BE2C (cell line): ENCODE measurements around the gene MTHFS.

ENCODE experiments used
- DNase-seq: peaks from one replicate; pipeline ENCODE4 v3.0.0-alpha.2; 2020
- H3K27me3 ChIP-seq: fragments of 250-450 bp; sonication (Bioruptor Pico); 2 replicates; pipeline ENCODE4 v1.5.1; 2020; ENCODE audit warnings: mild to moderate bottlenecking
- H3K36me3 ChIP-seq: fragments of 250-450 bp; sonication (Bioruptor Pico); 2 replicates; pipeline ENCODE4 v1.5.1; 2020; ENCODE audit warnings: mild to moderate bottlenecking
- H3K4me1 ChIP-seq: fragments of 250-450 bp; sonication (Bioruptor Pico); 2 replicates; pipeline ENCODE4 v1.5.1; 2020
- H3K4me3 ChIP-seq: 2 replicates; pipeline ENCODE4 v1.5.1; 2011; ENCODE audit warnings: low read depth, low read length
- H3K9me3 ChIP-seq: fragments of 250-450 bp; sonication (Bioruptor Pico); 2 replicates; pipeline ENCODE4 v1.5.1; 2020
- CTCF ChIP-seq: IDR thresholded peaks from 2 replicates; pipeline ENCODE4 v1.5.1; 2012; ENCODE audit warnings: mild to moderate bottlenecking, low read depth, low read length

MTHFS gene

DNA sequence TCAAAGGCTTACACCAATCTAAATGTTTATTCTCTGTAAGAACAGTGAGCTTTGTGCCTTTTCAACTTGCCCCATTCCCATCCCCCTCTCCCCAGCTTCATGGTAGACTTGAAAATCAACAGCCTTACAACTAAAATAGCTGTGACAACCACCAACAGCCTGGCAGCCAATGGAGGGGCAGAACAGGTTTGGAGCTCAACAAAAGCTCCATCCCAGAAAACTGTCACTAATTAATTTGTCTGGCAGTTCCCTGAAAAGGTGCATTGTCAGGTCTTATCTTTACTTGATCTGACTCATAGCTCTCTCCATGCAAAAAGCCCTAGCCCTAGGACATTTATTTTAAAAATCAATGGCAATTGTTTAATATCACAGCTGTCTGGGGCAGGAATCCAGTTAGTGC, 22.6 kb downstream of the MTHFS start:
- Histone ChIP-seq H3K9me3 (no peaks in the 10 kb centered on the region), H3K4me3 (peak overlapping the region; percentile 34), H3K4me1 (peaks cover 6% of the 10 kb centered on the region; the same call in 1 of the 2 replicates), H3K27me3 (no peaks in the 10 kb centered on the region), H3K36me3 (no peaks in the 10 kb centered on the region; the same call in 1 of the 2 replicates)
- TF ChIP-seq CTCF, result no peak
- no peak for DNase-seq

DNA sequence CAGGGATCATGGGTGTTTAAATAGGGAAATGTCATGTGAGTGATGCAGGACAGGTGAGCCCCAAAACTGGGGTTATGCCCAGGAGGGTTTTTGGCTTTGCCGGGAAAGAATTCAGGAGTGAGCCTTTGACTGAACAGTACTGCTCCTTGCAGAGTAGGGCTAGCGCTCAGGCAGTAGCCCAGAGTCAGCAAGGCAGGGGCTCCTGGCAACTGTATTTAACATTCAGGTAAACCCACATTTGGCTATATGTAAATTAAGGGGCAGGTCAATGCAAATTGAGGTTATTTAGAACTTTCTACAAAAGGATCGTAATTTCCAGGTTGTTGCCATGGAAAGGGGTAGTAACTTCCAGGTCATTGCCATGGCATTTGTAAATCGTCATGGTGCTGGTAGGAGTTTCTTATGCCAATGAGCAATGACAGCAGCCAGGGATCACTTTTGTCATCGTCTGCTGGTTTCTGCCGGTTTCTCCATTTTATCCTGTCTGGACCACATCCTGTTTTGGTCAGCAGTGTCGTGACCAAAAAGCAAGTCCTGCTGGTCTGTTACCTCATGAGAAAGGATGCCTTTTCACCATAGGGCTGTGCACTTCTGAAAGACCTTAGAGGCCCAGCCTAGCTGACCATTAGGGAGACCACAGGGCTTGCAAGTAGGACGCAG, 24.3 kb downstream of the MTHFS start:
- Histone ChIP-seq H3K4me3 (no peak overlapping the region), H3K36me3 (no peaks in the 10 kb centered on the region; the same call in 1 of the 2 replicates), H3K27me3 (no peaks in the 10 kb centered on the region), H3K4me1 (peaks cover 6% of the 10 kb centered on the region; the same call in 1 of the 2 replicates), H3K9me3 (no peaks in the 10 kb centered on the region)
- no peak for DNase-seq
- no peak for TF ChIP-seq CTCF

GRCh38 chr15:79868554-79868953, 28.3 kb downstream of the MTHFS start:
- no peak overlapping the region for H3K4me3 ChIP-seq
- no peaks in the 10 kb centered on the region; the same call in 1 of the 2 replicates for H3K4me1 ChIP-seq
- H3K36me3 ChIP-seq, result no peaks in the 10 kb centered on the region; the same call in 1 of the 2 replicates
- DNase-seq, result no peak
- TF ChIP-seq CTCF, result no peak
- H3K9me3 ChIP-seq, result no peaks in the 10 kb centered on the region
- H3K27me3 ChIP-seq, result no peaks in the 10 kb centered on the region

DNA sequence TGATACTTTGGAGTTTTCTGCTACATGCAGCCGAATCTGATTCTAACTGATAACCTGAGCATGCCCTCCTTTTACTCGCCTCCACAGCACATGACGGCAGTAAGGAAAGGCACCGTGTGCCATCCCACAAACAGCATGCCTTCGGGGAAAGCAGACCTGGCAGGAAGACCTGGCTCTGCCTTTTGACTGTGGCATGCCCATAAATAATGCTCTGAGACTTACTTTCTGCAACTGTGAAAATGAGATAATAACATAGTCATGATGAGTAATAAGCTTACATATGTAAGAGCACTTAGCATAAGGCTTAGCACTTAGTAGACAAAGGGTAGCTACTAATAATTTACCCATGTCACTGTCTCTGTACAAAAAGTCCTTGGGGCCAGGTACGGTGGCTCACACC, 32.9 kb downstream of the MTHFS start:
- no peaks in the 10 kb centered on the region for H3K4me1 ChIP-seq
- no peak overlapping the region for H3K4me3 ChIP-seq
- H3K9me3 ChIP-seq, result no peaks in the 10 kb centered on the region
- H3K27me3 ChIP-seq, result no peaks in the 10 kb centered on the region
- no peak for DNase-seq
- no peak for TF ChIP-seq CTCF
- H3K36me3 ChIP-seq, result no peaks in the 10 kb centered on the region

- DNase-seq, result no peak
- no peak overlapping the region for H3K4me3 ChIP-seq
- H3K4me1 ChIP-seq, result no peaks in the 10 kb centered on the region
- H3K9me3 ChIP-seq, result no peaks in the 10 kb centered on the region
- no peak for TF ChIP-seq CTCF
- no peaks in the 10 kb centered on the region for H3K36me3 ChIP-seq
- H3K27me3 ChIP-seq, result no peaks in the 10 kb centered on the region
Measured at GRCh38 chr15:79862191-79862590, 34.6 kb downstream of the MTHFS start.

DNA sequence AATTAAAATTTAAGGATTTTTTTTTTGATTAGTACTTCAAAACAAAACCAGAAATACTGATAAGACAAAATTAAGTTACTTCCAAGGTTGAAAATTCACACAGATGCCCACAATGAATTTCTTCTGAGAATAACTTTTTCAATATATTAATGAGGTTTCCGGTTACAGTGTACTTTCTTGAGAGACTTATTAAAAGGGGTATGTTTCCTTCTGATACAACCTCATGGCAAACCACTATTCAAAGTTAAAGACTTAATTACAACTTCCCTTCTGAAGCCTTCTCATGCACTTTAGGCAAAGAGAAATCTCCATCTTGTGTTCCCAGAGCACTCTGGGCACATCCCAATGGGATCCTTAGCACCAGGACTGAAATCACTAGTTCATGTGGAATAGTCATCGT, 36.2 kb downstream of the MTHFS start:
- no peak for TF ChIP-seq CTCF
- H3K4me1 ChIP-seq, result no peaks in the 10 kb centered on the region
- DNase-seq, result no peak
- H3K36me3 ChIP-seq, result no peaks in the 10 kb centered on the region
- no peak overlapping the region for H3K4me3 ChIP-seq
- no peaks in the 10 kb centered on the region for H3K27me3 ChIP-seq
- no peaks in the 10 kb centered on the region for H3K9me3 ChIP-seq
